NCI-H2196 (cell line): ENCODE measurements around the gene SLC26A11.
A peak's percentile ranks its signal among the peaks of the same experiment; 100 is the strongest.

Experiments
- DNase-seq: peaks from one replicate; lab custom pipeline; 2025; ENCODE audit not compliant: unreplicated experiment; lab: John Stamatoyannopoulos, UW

SLC26A11 gene

GRCh38 chr17:80220054-80220735 lies at the start of gene SLC26A11, which contains the start of gene SGSH:
Gene SLC26A11, plus strand, starts transcription at chr17:80220427. Its CDS starts 1,134 bp downstream, at chr17:80221561.
Gene SGSH, minus strand, starts transcription at chr17:80220333. Its CDS starts 20 bp downstream, at chr17:80220313.
- DNase-seq = peak; percentile 86

- DNase-seq = no peak
Measured at GRCh38 chr17:80171681-80172080, 48.5 kb upstream of the SLC26A11 start.

GRCh38 chr17:80173126-80173525 lies 47.1 kb upstream of the SLC26A11 start:
- no peak for DNase-seq

GRCh38 chr17:80173916-80174315 lies 46.3 kb upstream of the SLC26A11 start:
- no peak for DNase-seq

- no peak for DNase-seq
Measured at GRCh38 chr17:80176757-80177156, 43.5 kb upstream of the SLC26A11 start.

GRCh38 chr17:80177986-80178595 lies 42.1 kb upstream of the SLC26A11 start:
- DNase-seq = no peak

- DNase-seq = no peak
Measured at GRCh38 chr17:80180192-80180591, 40.0 kb upstream of the SLC26A11 start.

GRCh38 chr17:80181431-80181830 lies 38.8 kb upstream of the SLC26A11 start:
- no peak for DNase-seq

- no peak for DNase-seq
Measured at GRCh38 chr17:80182118-80182844, 37.9 kb upstream of the SLC26A11 start.

- no peak for DNase-seq
Measured at GRCh38 chr17:80182845-80183223, 37.4 kb upstream of the SLC26A11 start.

- DNase-seq = no peak
Measured at GRCh38 chr17:80183581-80184422, 36.4 kb upstream of the SLC26A11 start.

GRCh38 chr17:80184423-80184714 lies 35.9 kb upstream of the SLC26A11 start:
- no peak for DNase-seq

GRCh38 chr17:80185968-80186367 lies 34.3 kb upstream of the SLC26A11 start:
- no peak for DNase-seq

- no peak for DNase-seq
Measured at GRCh38 chr17:80187090-80187489, 33.1 kb upstream of the SLC26A11 start.

GRCh38 chr17:80187515-80187941 lies 32.7 kb upstream of the SLC26A11 start:
- no peak for DNase-seq

GRCh38 chr17:80189611-80190010 lies 30.6 kb upstream of the SLC26A11 start:
- no peak for DNase-seq

GRCh38 chr17:80190716-80191115 lies 29.5 kb upstream of the SLC26A11 start:
- no peak for DNase-seq

GRCh38 chr17:80191192-80191591 lies 29.0 kb upstream of the SLC26A11 start:
- DNase-seq = no peak

- DNase-seq = no peak
Measured at GRCh38 chr17:80191865-80192661, 28.2 kb upstream of the SLC26A11 start.

GRCh38 chr17:80195141-80195540 lies 25.1 kb upstream of the SLC26A11 start:
- no peak for DNase-seq
